Measurements from ENCODE around the gene SEPHS2.

DNA sequence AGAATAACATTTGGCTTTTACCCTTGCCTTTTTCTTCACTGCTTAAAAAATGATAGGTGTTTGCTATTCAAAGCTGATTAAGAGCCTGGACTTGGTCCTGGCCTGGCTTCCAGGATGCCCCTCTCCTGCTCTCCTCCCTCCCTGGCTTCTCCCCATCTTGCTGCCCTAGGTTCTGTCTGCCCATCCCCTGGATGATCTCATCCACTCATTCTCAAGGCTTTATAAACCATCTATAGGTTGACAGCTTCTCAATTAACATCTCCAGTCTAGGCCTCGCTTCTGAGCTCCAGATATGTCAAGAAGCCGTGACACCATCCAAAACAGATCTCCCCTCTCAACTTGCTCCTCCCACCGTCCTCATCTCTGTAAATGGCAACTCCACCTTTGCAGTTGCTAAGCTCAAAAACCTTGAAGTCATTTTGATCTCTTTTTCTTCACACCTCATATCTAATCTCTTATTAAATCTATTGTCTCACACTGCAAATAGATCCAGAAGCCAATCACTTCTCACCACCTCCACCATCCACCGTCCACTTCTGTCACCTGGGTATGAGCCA lies 29.5 kb downstream of the SEPHS2 start:
- TF ChIP-seq RAD21 (IDR thresholded peaks at IDR 0.05; ENCODE audit: low read depth) (no peak), EP300 (IDR thresholded peaks at IDR 0.05; ENCODE audit: borderline replicate concordance) (no peak), YY1 (IDR thresholded peaks at IDR 0.05; ENCODE audit: low read depth) (no peak), TCF12 (IDR thresholded peaks at IDR 0.05; ENCODE audit: low read depth) (no peak), TAF1 (IDR thresholded peaks at IDR 0.05; ENCODE audit: low read depth) (no peak), ZBTB7A (IDR thresholded peaks at IDR 0.05; ENCODE audit: low read depth) (no peak), CEBPB (IDR thresholded peaks at IDR 0.05) (no peak), EGR1 (IDR thresholded peaks at IDR 0.05) (no peak), FOXM1 (IDR thresholded peaks at IDR 0.05; ENCODE audit: borderline replicate concordance, low read depth) (no peak)
- TF ChIP-seq, protein P1, sequence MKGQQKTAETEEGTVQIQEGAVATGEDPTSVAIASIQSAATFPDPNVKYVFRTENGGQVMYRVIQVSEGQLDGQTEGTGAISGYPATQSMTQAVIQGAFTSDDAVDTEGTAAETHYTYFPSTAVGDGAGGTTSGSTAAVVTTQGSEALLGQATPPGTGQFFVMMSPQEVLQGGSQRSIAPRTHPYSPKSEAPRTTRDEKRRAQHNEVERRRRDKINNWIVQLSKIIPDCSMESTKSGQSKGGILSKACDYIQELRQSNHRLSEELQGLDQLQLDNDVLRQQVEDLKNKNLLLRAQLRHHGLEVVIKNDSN (IDR thresholded peaks at IDR 0.05), result no peak
- TF ChIP-seq, protein P2, sequence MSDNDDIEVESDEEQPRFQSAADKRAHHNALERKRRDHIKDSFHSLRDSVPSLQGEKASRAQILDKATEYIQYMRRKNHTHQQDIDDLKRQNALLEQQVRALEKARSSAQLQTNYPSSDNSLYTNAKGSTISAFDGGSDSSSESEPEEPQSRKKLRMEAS (IDR thresholded peaks at IDR 0.05), result no peak
- TF ChIP-seq, protein P3, sequence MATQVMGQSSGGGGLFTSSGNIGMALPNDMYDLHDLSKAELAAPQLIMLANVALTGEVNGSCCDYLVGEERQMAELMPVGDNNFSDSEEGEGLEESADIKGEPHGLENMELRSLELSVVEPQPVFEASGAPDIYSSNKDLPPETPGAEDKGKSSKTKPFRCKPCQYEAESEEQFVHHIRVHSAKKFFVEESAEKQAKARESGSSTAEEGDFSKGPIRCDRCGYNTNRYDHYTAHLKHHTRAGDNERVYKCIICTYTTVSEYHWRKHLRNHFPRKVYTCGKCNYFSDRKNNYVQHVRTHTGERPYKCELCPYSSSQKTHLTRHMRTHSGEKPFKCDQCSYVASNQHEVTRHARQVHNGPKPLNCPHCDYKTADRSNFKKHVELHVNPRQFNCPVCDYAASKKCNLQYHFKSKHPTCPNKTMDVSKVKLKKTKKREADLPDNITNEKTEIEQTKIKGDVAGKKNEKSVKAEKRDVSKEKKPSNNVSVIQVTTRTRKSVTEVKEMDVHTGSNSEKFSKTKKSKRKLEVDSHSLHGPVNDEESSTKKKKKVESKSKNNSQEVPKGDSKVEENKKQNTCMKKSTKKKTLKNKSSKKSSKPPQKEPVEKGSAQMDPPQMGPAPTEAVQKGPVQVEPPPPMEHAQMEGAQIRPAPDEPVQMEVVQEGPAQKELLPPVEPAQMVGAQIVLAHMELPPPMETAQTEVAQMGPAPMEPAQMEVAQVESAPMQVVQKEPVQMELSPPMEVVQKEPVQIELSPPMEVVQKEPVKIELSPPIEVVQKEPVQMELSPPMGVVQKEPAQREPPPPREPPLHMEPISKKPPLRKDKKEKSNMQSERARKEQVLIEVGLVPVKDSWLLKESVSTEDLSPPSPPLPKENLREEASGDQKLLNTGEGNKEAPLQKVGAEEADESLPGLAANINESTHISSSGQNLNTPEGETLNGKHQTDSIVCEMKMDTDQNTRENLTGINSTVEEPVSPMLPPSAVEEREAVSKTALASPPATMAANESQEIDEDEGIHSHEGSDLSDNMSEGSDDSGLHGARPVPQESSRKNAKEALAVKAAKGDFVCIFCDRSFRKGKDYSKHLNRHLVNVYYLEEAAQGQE (IDR thresholded peaks at IDR 0.05; ENCODE audit: low read depth), result no peak
